Measurements from ENCODE around the gene SATL1.

The SATL1 gene

GRCh38 chrX:85065512-85066198 lies 177.9 kb downstream of the SATL1 start:
- no peak for TF ChIP-seq EZH2 (IDR thresholded peaks at IDR 0.05; ENCODE audit: borderline replicate concordance, low read length)
- TF ChIP-seq, protein P1, sequence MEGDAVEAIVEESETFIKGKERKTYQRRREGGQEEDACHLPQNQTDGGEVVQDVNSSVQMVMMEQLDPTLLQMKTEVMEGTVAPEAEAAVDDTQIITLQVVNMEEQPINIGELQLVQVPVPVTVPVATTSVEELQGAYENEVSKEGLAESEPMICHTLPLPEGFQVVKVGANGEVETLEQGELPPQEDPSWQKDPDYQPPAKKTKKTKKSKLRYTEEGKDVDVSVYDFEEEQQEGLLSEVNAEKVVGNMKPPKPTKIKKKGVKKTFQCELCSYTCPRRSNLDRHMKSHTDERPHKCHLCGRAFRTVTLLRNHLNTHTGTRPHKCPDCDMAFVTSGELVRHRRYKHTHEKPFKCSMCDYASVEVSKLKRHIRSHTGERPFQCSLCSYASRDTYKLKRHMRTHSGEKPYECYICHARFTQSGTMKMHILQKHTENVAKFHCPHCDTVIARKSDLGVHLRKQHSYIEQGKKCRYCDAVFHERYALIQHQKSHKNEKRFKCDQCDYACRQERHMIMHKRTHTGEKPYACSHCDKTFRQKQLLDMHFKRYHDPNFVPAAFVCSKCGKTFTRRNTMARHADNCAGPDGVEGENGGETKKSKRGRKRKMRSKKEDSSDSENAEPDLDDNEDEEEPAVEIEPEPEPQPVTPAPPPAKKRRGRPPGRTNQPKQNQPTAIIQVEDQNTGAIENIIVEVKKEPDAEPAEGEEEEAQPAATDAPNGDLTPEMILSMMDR (IDR thresholded peaks at IDR 0.05; ENCODE audit: low read length), result no peak
- H4K20me1 ChIP-seq (ENCODE audit: insufficient read depth, low read length), result no peaks in the 10 kb centered on the region
- H3K9me3 ChIP-seq (ENCODE audit: low read length), result no peaks in the 10 kb centered on the region
- no peaks in the 10 kb centered on the region for H3K9me2 ChIP-seq (ENCODE audit: low read depth, low read length)
- H3K4me1 ChIP-seq (ENCODE audit: insufficient read depth, low read length, severe bottlenecking), result no peaks in the 10 kb centered on the region
- H3K4me3 ChIP-seq (ENCODE audit: low read depth, low read length, poor library complexity, severe bottlenecking), result no peak overlapping the region
- no peak overlapping the region for H3K9ac ChIP-seq (ENCODE audit: low read length)
- H3K27ac ChIP-seq (ENCODE audit: low read depth, low read length, poor library complexity, severe bottlenecking), result no peak overlapping the region
- no peaks in the 10 kb centered on the region for H3F3A ChIP-seq (ENCODE audit: insufficient read depth, low read length)
- no peak overlapping the region for H3K4me2 ChIP-seq (ENCODE audit: low read length)
- no peaks in the 10 kb centered on the region for H3K79me2 ChIP-seq (ENCODE audit: insufficient read depth, low read length)
- H3K36me3 ChIP-seq (ENCODE audit: insufficient read depth, low read length), result no peaks in the 10 kb centered on the region
- H2AFZ ChIP-seq (ENCODE audit: low read length), result no peak overlapping the region
- H3K27me3 ChIP-seq (ENCODE audit: insufficient read depth, low read length), result no peaks in the 10 kb centered on the region

- no peaks in the 10 kb centered on the region for H3K79me2 ChIP-seq (ENCODE audit: insufficient read depth, low read length)
These were observed 190.8 kb downstream of the SATL1 start for GRCh38 chrX:85052636-85053343.

GRCh38 chrX:85052205-85052604 lies 191.4 kb downstream of the SATL1 start:
- no peak overlapping the region for H3K4me2 ChIP-seq (ENCODE audit: low read length)
- no peaks in the 10 kb centered on the region for H4K20me1 ChIP-seq (ENCODE audit: insufficient read depth, low read length)
- no peak overlapping the region for H2AFZ ChIP-seq (ENCODE audit: low read length)
- no peak overlapping the region for H3K9ac ChIP-seq (ENCODE audit: low read length)
- H3F3A ChIP-seq (ENCODE audit: insufficient read depth, low read length), result no peaks in the 10 kb centered on the region
- H3K36me3 ChIP-seq (ENCODE audit: insufficient read depth, low read length), result no peaks in the 10 kb centered on the region
- H3K9me3 ChIP-seq (ENCODE audit: low read length), result no peaks in the 10 kb centered on the region
- H3K4me1 ChIP-seq (ENCODE audit: insufficient read depth, low read length, severe bottlenecking), result no peaks in the 10 kb centered on the region
- H3K27me3 ChIP-seq (ENCODE audit: insufficient read depth, low read length), result no peaks in the 10 kb centered on the region
- H3K79me2 ChIP-seq (ENCODE audit: insufficient read depth, low read length), result no peaks in the 10 kb centered on the region
- H3K9me2 ChIP-seq (ENCODE audit: low read depth, low read length), result no peaks in the 10 kb centered on the region
- H3K27ac ChIP-seq (ENCODE audit: low read depth, low read length, poor library complexity, severe bottlenecking), result no peak overlapping the region
- no peak overlapping the region for H3K4me3 ChIP-seq (ENCODE audit: low read depth, low read length, poor library complexity, severe bottlenecking)
- TF ChIP-seq EZH2 (IDR thresholded peaks at IDR 0.05; ENCODE audit: borderline replicate concordance, low read length), result no peak
- TF ChIP-seq, protein P1 (IDR thresholded peaks at IDR 0.05; ENCODE audit: low read length), result no peak

More at GRCh38 chrX:85052636-85053343, 190.8 kb downstream of the SATL1 start:
- no peaks in the 10 kb centered on the region for H3K27me3 ChIP-seq (ENCODE audit: insufficient read depth, low read length)
- H3K4me1 ChIP-seq (ENCODE audit: insufficient read depth, low read length, severe bottlenecking), result no peaks in the 10 kb centered on the region
- no peaks in the 10 kb centered on the region for H3K9me3 ChIP-seq (ENCODE audit: low read length)
- H3K9ac ChIP-seq (ENCODE audit: low read length), result no peak overlapping the region
- H2AFZ ChIP-seq (ENCODE audit: low read length), result no peak overlapping the region
- H3K27ac ChIP-seq (ENCODE audit: low read depth, low read length, poor library complexity, severe bottlenecking), result no peak overlapping the region
- no peaks in the 10 kb centered on the region for H3K36me3 ChIP-seq (ENCODE audit: insufficient read depth, low read length)
- no peaks in the 10 kb centered on the region for H4K20me1 ChIP-seq (ENCODE audit: insufficient read depth, low read length)
- no peaks in the 10 kb centered on the region for H3K9me2 ChIP-seq (ENCODE audit: low read depth, low read length)
- no peak overlapping the region for H3K4me3 ChIP-seq (ENCODE audit: low read depth, low read length, poor library complexity, severe bottlenecking)
- TF ChIP-seq, protein P1 (IDR thresholded peaks at IDR 0.05; ENCODE audit: low read length), result peak; percentile 35; the same call in 1 of the 2 replicates
- TF ChIP-seq EZH2 (IDR thresholded peaks at IDR 0.05; ENCODE audit: borderline replicate concordance, low read length), result no peak
- no peak overlapping the region for H3K4me2 ChIP-seq (ENCODE audit: low read length)
- H3F3A ChIP-seq (ENCODE audit: insufficient read depth, low read length), result no peaks in the 10 kb centered on the region
